HG02981 (cell line): Measurements from ENCODE around the gene HOXA6.

Experiments
- ATAC-seq: cut with Tn5 transposase; IDR thresholded peaks from one replicate; pipeline ENCODE4 v1.9.1; 2021; ENCODE audit warnings: mild to moderate bottlenecking, moderate library complexity; ENCODE audit not compliant: unreplicated experiment

The HOXA6 gene

GRCh38 chr7:27112361-27112760, 35.2 kb downstream of the HOXA6 start:
- ATAC-seq = no peak

- ATAC-seq = no peak
Measured at GRCh38 chr7:27111751-27112277, 35.8 kb downstream of the HOXA6 start.

- no peak for ATAC-seq
Measured at GRCh38 chr7:27111042-27111750, 36.4 kb downstream of the HOXA6 start.

- no peak for ATAC-seq
Measured at GRCh38 chr7:27110186-27111031, 37.2 kb downstream of the HOXA6 start.

GRCh38 chr7:27109466-27110185, 37.9 kb downstream of the HOXA6 start:
- ATAC-seq = no peak

GRCh38 chr7:27108390-27109127, 39.0 kb downstream of the HOXA6 start:
- no peak for ATAC-seq

- ATAC-seq = no peak
Measured at GRCh38 chr7:27107391-27108381, 39.9 kb downstream of the HOXA6 start.

GRCh38 chr7:27106901-27107240, 40.7 kb downstream of the HOXA6 start:
- no peak for ATAC-seq

- ATAC-seq = no peak
Measured at GRCh38 chr7:27106181-27106900, 41.2 kb downstream of the HOXA6 start.

- ATAC-seq = no peak
Measured at GRCh38 chr7:27105301-27106031, 42.1 kb downstream of the HOXA6 start.

GRCh38 chr7:27104341-27105058, 43.1 kb downstream of the HOXA6 start:
- no peak for ATAC-seq

- no peak for ATAC-seq
Measured at GRCh38 chr7:27103489-27104226, 43.9 kb downstream of the HOXA6 start.

GRCh38 chr7:27102581-27103442, 44.8 kb downstream of the HOXA6 start, which contains the start of gene HOXA2:
Gene HOXA2, minus strand, starts transcription at chr7:27102683. Its CDS starts 183 bp downstream, at chr7:27102500.
- no peak for ATAC-seq

GRCh38 chr7:27101957-27102580, 45.5 kb downstream of the HOXA6 start:
- no peak for ATAC-seq

GRCh38 chr7:27101171-27101956, 46.2 kb downstream of the HOXA6 start:
- ATAC-seq = no peak
